Endothelial cell of umbilical vein (primary cell): ENCODE data around the gene EXT2. TPM values are rescaled to one million over a fixed set of nuclear protein-coding genes. Genes with fewer than 3 reads are reported as not detected.

ENCODE experiments used
- BruUV-seq: library from RNA; stranded (reverse); fragments of 400-500 nt; replicated peaks from 2 replicates; lab custom pipeline; 2021; lab: Mats Ljungman, UMichigan
- CTCF ChIA-PET: fragments of 300-600, 350-600 bp; sonication (Branson Sonifier 250); formaldehyde crosslinking; loops from one replicate; lab custom pipeline; 2021; ENCODE audit warnings: antibody characterized with exemption, inconsistent platforms; lab: Charles Lee
- POLR2A ChIA-PET: fragments of 300-600, 350-600 bp; sonication (Branson Sonifier 250); formaldehyde crosslinking; loops from one replicate; lab custom pipeline; 2021; ENCODE audit warnings: antibody characterized with exemption, inconsistent platforms; lab: Charles Lee
- DNase-seq: peaks from one replicate; pipeline ENCODE4 v3.0.0-alpha.2; 2011; ENCODE audit warnings: low read depth, low spot score
- FAIRE-seq: peaks from 2 replicates; lab custom pipeline; 2011; peaks lifted over from hg19 to GRCh38; lab: Jason Lieb, UNC
- H2AFZ ChIP-seq: 2 replicates; pipeline ENCODE4 v1.6.0; 2012; ENCODE audit warnings: low read depth, low read length, control low read depth, inconsistent platforms
- H3K27ac ChIP-seq: 2 replicates; pipeline ENCODE4 v1.5.1; 2011; ENCODE audit warnings: low read depth, mild to moderate bottlenecking, control low read depth, low read length, moderate library complexity; ENCODE audit not compliant: insufficient read depth
- H3K27me3 ChIP-seq, 2 experiments: 2 replicates each; pipeline versions ENCODE4 v1.6.0 to v1.6.1; 2011; ENCODE audit warnings: low read length in 2 of 2, mixed read lengths in 1 of 2; ENCODE audit not compliant: control insufficient read depth in 2 of 2, insufficient read depth in 2 of 2
- H3K36me3 ChIP-seq, 2 experiments: 2 replicates in 1 of 2; 3 replicates in 1 of 2; pipeline ENCODE4 v1.5.1; 2011; ENCODE audit warnings: low read length in 2 of 2, mild to moderate bottlenecking in 1 of 2, moderate library complexity in 1 of 2; ENCODE audit not compliant: control insufficient read depth in 2 of 2, insufficient read depth in 2 of 2; ENCODE audit errors: extremely low read depth in 1 of 2
- H3K4me1 ChIP-seq: 3 replicates; pipeline ENCODE4 v1.5.1; 2011; ENCODE audit warnings: mild to moderate bottlenecking, low read length; ENCODE audit not compliant: control insufficient read depth, insufficient read depth; ENCODE audit errors: extremely low read depth
- H3K4me2 ChIP-seq: 2 replicates; pipeline ENCODE4 v1.6.1; 2011; ENCODE audit warnings: low read length, control low read depth, mixed read lengths; ENCODE audit not compliant: insufficient read depth
- H3K4me3 ChIP-seq, 3 experiments: fragments of 200-600 bp in 1 of 3; sonication (generic), shearing (Covaris generic) in 1 of 3; replicated peaks in 1 of 3; 2 replicates each; pipeline ENCODE4 v1.5.1; 2011 to 2016; ENCODE audit warnings: control low read depth in 3 of 3, low read length in 3 of 3, mild to moderate bottlenecking in 2 of 3, inconsistent platforms in 1 of 3, low read depth in 1 of 3, moderate library complexity in 1 of 3; ENCODE audit not compliant: insufficient read depth in 1 of 3
- H3K79me2 ChIP-seq: 2 replicates; pipeline ENCODE4 v1.6.0; 2012; ENCODE audit warnings: low read length, inconsistent platforms; ENCODE audit not compliant: control insufficient read depth, insufficient read depth
- H3K9ac ChIP-seq: replicated peaks from 2 replicates; pipeline ENCODE3; 2011; ENCODE audit warnings: low read length, control low read depth; ENCODE audit not compliant: insufficient read depth; ENCODE audit errors: extremely low read depth
- H3K9me1 ChIP-seq: replicated peaks from 3 replicates; pipeline ENCODE4 v1.6.0; 2011; ENCODE audit warnings: mild to moderate bottlenecking, low read length; ENCODE audit not compliant: control insufficient read depth, insufficient read depth; ENCODE audit errors: extremely low read depth
- H3K9me3 ChIP-seq: replicated peaks from 2 replicates; pipeline ENCODE4 v1.5.1; 2012; ENCODE audit warnings: low read length, inconsistent platforms; ENCODE audit not compliant: control insufficient read depth, insufficient read depth
- H4K20me1 ChIP-seq: replicated peaks from 2 replicates; pipeline ENCODE3; 2011; ENCODE audit warnings: mild to moderate bottlenecking, low read length; ENCODE audit not compliant: control insufficient read depth, insufficient read depth; ENCODE audit errors: extremely low read depth
- EZH2 ChIP-seq: IDR thresholded peaks from 2 replicates; pipeline ENCODE4 v1.6.1; 2012; ENCODE audit warnings: borderline replicate concordance, low read depth, mild to moderate bottlenecking, moderate library complexity, low read length, inconsistent platforms; ENCODE audit not compliant: severe bottlenecking
- FOS ChIP-seq: IDR thresholded peaks from 2 replicates; pipeline ENCODE4 v1.6.1; 2011; ENCODE audit warnings: mild to moderate bottlenecking, low read length, moderate library complexity, borderline replicate concordance; ENCODE audit not compliant: insufficient read depth
- GATA2 ChIP-seq: IDR thresholded peaks from 2 replicates; pipeline ENCODE4 v1.7.0; 2011; ENCODE audit warnings: low read depth, mild to moderate bottlenecking, moderate library complexity, mixed read lengths, low read length; ENCODE audit not compliant: insufficient read length, insufficient read depth
- JUN ChIP-seq: IDR thresholded peaks from 2 replicates; pipeline ENCODE4 v1.6.1; 2011; ENCODE audit warnings: borderline replicate concordance, low read depth; ENCODE audit not compliant: insufficient read length, insufficient read depth
- MAX ChIP-seq: IDR thresholded peaks from 2 replicates; pipeline ENCODE4 v1.6.1; 2011; ENCODE audit not compliant: insufficient read depth, insufficient read length
- MYC ChIP-seq: IDR thresholded peaks from one replicate; pipeline ENCODE4 v1.6.1; 2011; ENCODE audit warnings: mild to moderate bottlenecking, low read depth, low read length
- POLR2A ChIP-seq: IDR thresholded peaks from 2 replicates; pipeline ENCODE4 v1.6.1; 2012; ENCODE audit warnings: low read depth, mild to moderate bottlenecking, control low read depth, low read length
- POLR2AphosphoS5 ChIP-seq: IDR thresholded peaks from 2 replicates; pipeline ENCODE4 v1.6.1; 2012; ENCODE audit warnings: low read depth, mild to moderate bottlenecking, control low read depth, low read length, moderate library complexity; ENCODE audit not compliant: insufficient read depth
- dilution Hi-C: fragments of 300-500 bp; cut with MboI; formaldehyde crosslinking; loops from one replicate; pipeline ENCODE4 v1.15.0; 2019; ENCODE audit warnings: low sequenced_read_pairs; ENCODE audit not compliant: extremely low pct_ligation_motif_present
- intact Hi-C: fragments of 100-400 bp; cut with micrococcal nuclease; formaldehyde crosslinking; loops from one replicate; pipeline ENCODE4 v1.10.0; 2022
- polyA plus RNA-seq, 4 experiments: library from polyadenylated mRNA; depleted of rRNA in 3 of 4; stranded (reverse) in 3 of 4; unstranded in 1 of 4; fragments of >200 nt; gene quantifications; 2 replicates each; pipeline versions ENCODE4 v1.2.1 to v1.2.3, GENCODE V29; 2011 to 2012; ENCODE audit warnings: missing spikeins in 1 of 4
- total RNA-seq: library from RNA; stranded (reverse); gene quantifications from 2 replicates; pipeline ENCODE4 v1.2.3, GENCODE V29; 2021
- TF ChIP-seq, protein P1 (sequence below), 2 donors: IDR thresholded peaks; 1 replicate in 1 of 2; 2 replicates in 1 of 2; pipeline ENCODE4 v1.5.1; 2011; ENCODE audit warnings: low read length in 2 of 2, mild to moderate bottlenecking in 2 of 2, moderate library complexity in 2 of 2, control low read depth in 1 of 2, inconsistent platforms in 1 of 2, low read depth in 1 of 2; ENCODE audit not compliant: insufficient read depth in 1 of 2; ENCODE audit errors: extremely low read depth in 1 of 2

The EXT2 gene
- total and polyA plus RNA-seq, 2 donors (not counting 3 experiments of a cell fraction or from before 2014, with no cell fraction given) = 50.9 to 60.3 TPM

DNA sequence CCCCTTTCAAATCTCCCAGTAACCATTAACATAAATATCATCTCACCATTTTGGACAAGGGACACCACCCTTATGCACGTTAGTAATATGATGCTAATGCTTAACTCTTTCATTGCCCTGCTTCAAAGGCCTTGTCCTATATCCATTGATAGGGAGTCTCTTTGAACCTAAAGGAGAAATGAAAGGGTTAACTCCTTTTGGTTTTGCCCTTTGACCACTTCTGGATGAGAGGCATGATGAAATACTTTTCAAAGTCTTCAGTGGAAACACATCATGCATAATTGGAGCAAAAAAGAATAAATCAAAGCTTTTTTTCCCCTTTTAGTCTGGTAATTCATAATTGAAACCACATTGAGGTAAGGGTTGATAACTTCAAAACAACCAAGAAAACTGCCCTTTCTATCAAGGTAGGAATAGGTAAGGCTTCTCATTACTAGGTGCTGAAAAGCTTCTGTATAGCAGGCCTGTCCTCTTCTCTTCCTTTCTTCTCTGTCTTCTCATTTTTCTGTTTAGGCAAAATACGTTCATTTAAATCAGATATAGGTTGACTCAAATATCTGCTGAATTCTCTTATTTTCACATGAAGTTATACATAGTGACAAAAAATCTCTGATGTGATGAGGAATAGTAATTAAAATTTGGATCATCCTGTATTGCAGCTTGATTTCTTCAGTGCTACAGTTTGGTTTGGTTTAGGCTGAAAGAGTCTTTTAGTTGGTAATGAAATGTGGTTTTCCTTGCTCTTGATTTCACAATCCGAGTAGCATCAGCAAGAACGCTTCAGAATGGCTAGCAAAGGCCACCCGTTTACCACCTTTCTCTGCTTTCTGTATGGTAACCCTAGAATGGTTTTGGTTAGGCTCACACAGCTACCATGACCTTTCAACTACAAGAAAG is 94.8 kb downstream of the EXT2 start:
- Histone ChIP-seq H3K9me1 (no peaks in the 10 kb centered on the region), H3K27me3 (no peaks in the 10 kb centered on the region), H2AFZ (no peak overlapping the region), H3K9ac (no peak overlapping the region), H3K27ac (no peak overlapping the region), H3K4me1 (no peaks in the 10 kb centered on the region), H3K9me3 (peaks cover 2% of the 10 kb centered on the region), H3K4me3 (no peak overlapping the region), H3K36me3 (no peaks in the 10 kb centered on the region), H4K20me1 (no peaks in the 10 kb centered on the region), H3K79me2 (no peaks in the 10 kb centered on the region), H3K4me2 (no peak overlapping the region)
- intact Hi-C loops (no loop called here), dilution Hi-C loops (no loop called here)
- BruUV-seq = no TSS peak
- no peak for FAIRE-seq
- TF ChIP-seq MYC (no peak), POLR2A (no peak), GATA2 (no peak), EZH2 (no peak), POLR2AphosphoS5 (no peak), JUN (no peak), MAX (no peak), FOS (no peak)
- TF ChIP-seq, protein P1, sequence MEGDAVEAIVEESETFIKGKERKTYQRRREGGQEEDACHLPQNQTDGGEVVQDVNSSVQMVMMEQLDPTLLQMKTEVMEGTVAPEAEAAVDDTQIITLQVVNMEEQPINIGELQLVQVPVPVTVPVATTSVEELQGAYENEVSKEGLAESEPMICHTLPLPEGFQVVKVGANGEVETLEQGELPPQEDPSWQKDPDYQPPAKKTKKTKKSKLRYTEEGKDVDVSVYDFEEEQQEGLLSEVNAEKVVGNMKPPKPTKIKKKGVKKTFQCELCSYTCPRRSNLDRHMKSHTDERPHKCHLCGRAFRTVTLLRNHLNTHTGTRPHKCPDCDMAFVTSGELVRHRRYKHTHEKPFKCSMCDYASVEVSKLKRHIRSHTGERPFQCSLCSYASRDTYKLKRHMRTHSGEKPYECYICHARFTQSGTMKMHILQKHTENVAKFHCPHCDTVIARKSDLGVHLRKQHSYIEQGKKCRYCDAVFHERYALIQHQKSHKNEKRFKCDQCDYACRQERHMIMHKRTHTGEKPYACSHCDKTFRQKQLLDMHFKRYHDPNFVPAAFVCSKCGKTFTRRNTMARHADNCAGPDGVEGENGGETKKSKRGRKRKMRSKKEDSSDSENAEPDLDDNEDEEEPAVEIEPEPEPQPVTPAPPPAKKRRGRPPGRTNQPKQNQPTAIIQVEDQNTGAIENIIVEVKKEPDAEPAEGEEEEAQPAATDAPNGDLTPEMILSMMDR (IDR thresholded peaks at IDR 0.05; ENCODE audit: extremely low read depth in 1 of 2, insufficient read depth in 1 of 2, low read depth in 1 of 2, low read length in 2 of 2) = no peak
- ChIA-PET POLR2A (no interaction called here), CTCF (interaction anchor here (1.6 kb wide), 1 partner anchor 26 kb away, joined by 3 read pairs; no protein-coding TSS in a partner anchor)
- no peak for DNase-seq
